Uterus (tissue), 4 donors: ENCODE data around the gene PRR33. TPM values are rescaled to one million over a fixed set of nuclear protein-coding genes. Genes with fewer than 3 reads are reported as not detected.

Source experiments
- DNase-seq, 2 donors: peaks; one replicate each; pipeline ENCODE4 v3.0.0-alpha.2; 2019 to 2020
- H3K27ac ChIP-seq, 2 donors: fragments of 200-600 bp; sonication (generic); 1 replicate in 1 of 2; 2 replicates in 1 of 2; pipeline ENCODE4 v1.5.1; 2016 to 2018
- H3K27me3 ChIP-seq, 2 donors: fragments of 200-600 bp; sonication (generic); one replicate each; pipeline ENCODE4 v1.5.1; 2018 to 2019; ENCODE audit warnings: control low read depth in 1 of 2
- H3K36me3 ChIP-seq, 2 donors: fragments of 200-600 bp; sonication (generic); one replicate each; pipeline ENCODE4 v1.5.1; 2019; ENCODE audit warnings: control low read depth in 1 of 2
- H3K4me1 ChIP-seq, 2 donors: fragments of 200-600 bp; sonication (generic); one replicate each; pipeline ENCODE4 v1.5.1; 2018 to 2019; ENCODE audit warnings: control low read depth in 1 of 2
- H3K4me3 ChIP-seq, 2 donors: fragments of 200-600 bp; sonication (generic); 1 replicate in 1 of 2; 2 replicates in 1 of 2; pipeline ENCODE4 v1.5.1; 2018 to 2019; ENCODE audit warnings: mild to moderate bottlenecking in 1 of 2
- H3K9me3 ChIP-seq, 2 donors: fragments of 200-600 bp; sonication (generic); one replicate each; pipeline ENCODE4 v1.5.1; 2019; ENCODE audit warnings: control low read depth in 1 of 2
- POLR2A ChIP-seq, 2 donors: fragments of 450-650 bp; IDR thresholded peaks; one replicate each; pipeline ENCODE4 v1.6.1; 2016; ENCODE audit warnings: antibody characterized with exemption in 2 of 2, mild to moderate bottlenecking in 1 of 2, moderate library complexity in 1 of 2
- intact Hi-C: fragments of 100-400 bp; cut with DNase I; formaldehyde crosslinking; loops from one replicate; pipeline ENCODE4 v1.15.1; 2023; ENCODE audit warnings: low total_unique reads
- total RNA-seq, 4 donors: library from RNA; depleted of rRNA in 3 of 4; stranded (reverse); fragments of >200 nt in 3 of 4; gene quantifications; one replicate each; pipeline versions ENCODE4 v1.1.0 to v1.2.4, GENCODE V29; 2014 to 2023
- TF ChIP-seq, protein P1 (sequence below), 4 experiments: fragments of 200-600 bp in 2 of 4; fragments of 450-650 bp in 2 of 4; sonication (generic) in 2 of 4; IDR thresholded peaks; one replicate each; pipeline ENCODE4 v1.5.1; 2016 to 2019; ENCODE audit warnings: antibody characterized with exemption in 4 of 4, mild to moderate bottlenecking in 2 of 4, moderate library complexity in 1 of 4
- donor health status: DM: yes; HTN: yes; CAD: no.

PRR33 gene
- total RNA-seq, 4 donors from 2014 or later, result not detected

DNA sequence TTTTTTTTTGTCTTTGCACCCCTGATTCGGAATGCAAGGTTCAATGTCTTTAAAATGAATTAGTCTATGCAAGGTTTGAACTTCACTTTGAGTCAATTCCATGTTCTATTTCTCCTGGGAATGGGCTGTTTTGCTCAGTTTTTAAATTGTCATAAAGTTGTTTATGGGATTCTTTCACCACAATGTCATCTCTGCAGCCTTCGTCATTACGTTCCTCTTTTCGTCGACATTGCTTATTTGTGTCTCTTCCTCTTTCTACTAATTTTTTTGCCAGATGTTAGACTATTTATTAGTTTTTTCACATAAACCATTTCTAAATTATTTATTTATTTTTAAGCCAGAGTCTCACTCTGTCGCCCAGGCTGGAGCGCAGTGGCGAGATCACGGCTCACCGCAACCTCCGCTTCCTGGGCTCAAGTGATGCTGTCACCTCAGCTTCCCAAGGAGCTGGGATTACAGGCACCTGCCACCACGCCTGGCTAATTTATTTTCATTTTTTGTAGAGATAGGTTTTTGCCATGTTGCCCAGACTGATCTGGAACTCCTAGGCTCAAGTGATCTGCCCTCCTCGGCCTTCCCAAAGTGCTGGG is 20.7 kb upstream of the PRR33 start:
- no peak for TF ChIP-seq POLR2A (IDR thresholded peaks at IDR 0.05)
- TF ChIP-seq, protein P1, sequence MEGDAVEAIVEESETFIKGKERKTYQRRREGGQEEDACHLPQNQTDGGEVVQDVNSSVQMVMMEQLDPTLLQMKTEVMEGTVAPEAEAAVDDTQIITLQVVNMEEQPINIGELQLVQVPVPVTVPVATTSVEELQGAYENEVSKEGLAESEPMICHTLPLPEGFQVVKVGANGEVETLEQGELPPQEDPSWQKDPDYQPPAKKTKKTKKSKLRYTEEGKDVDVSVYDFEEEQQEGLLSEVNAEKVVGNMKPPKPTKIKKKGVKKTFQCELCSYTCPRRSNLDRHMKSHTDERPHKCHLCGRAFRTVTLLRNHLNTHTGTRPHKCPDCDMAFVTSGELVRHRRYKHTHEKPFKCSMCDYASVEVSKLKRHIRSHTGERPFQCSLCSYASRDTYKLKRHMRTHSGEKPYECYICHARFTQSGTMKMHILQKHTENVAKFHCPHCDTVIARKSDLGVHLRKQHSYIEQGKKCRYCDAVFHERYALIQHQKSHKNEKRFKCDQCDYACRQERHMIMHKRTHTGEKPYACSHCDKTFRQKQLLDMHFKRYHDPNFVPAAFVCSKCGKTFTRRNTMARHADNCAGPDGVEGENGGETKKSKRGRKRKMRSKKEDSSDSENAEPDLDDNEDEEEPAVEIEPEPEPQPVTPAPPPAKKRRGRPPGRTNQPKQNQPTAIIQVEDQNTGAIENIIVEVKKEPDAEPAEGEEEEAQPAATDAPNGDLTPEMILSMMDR (IDR thresholded peaks at IDR 0.05), result no peak
- intact Hi-C loops, result no loop called here
- H3K4me1 ChIP-seq, result no peaks in the 10 kb centered on the region
- H3K9me3 ChIP-seq, result no peaks in the 10 kb centered on the region
- H3K27ac ChIP-seq, result peak overlapping the region; percentile 46 to 49
- H3K4me3 ChIP-seq, result no peak overlapping the region
- H3K36me3 ChIP-seq, result no peaks in the 10 kb centered on the region
- H3K27me3 ChIP-seq, result no peaks in the 10 kb centered on the region
- DNase-seq, result no peak

DNA sequence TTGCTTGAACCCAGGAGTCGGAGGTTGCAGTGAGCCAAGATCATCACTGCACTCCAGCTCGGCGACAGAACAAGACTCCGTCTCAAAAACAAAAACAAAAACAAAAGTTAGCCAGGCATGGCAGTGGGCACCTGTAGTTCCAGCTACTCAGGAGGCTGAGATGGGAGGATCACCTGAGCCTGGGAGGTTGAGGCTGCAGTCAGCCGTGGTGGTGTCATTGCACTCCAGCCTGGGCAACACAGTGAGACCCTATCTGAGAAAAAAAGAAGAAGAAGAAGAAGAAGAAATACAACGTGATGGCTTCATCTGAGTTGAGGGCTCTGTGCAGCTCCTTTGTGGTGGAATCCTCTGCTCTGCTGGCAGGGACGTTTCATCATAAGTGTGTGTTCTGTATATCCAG is 17.8 kb upstream of the PRR33 start:
- no peaks in the 10 kb centered on the region for H3K36me3 ChIP-seq
- no peak for DNase-seq
- H3K27ac ChIP-seq, result peak overlapping the region; percentile 75 to 76
- intact Hi-C loops, result no loop called here
- TF ChIP-seq, protein P1 (IDR thresholded peaks at IDR 0.05), result no peak
- no peak for TF ChIP-seq POLR2A (IDR thresholded peaks at IDR 0.05)
- H3K9me3 ChIP-seq, result no peaks in the 10 kb centered on the region
- no peaks in the 10 kb centered on the region for H3K27me3 ChIP-seq
- H3K4me3 ChIP-seq, result no peak overlapping the region
- no peaks in the 10 kb centered on the region for H3K4me1 ChIP-seq

DNA sequence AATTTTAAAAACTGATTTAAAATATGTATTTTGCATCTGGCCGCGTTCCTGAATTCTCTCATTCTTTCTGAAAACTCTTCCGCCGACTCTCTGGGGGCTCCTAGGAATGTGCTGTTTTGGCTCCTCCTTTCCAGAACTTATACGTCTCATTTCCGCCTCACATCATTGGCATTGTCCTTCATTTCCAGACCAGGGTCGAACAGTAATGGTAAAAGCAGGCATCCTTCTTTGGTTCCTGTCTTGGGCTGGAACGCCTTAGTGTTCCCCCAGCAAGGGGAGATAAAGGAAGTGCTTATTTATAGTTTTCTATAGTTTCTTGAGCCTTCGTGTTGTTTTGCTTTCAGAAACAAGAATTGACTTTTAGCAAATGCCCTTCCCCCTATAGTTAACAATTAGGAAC is 16.9 kb upstream of the PRR33 start:
- Histone ChIP-seq H3K27ac (peak overlapping the region; percentile 75 to 76), H3K36me3 (no peaks in the 10 kb centered on the region), H3K4me3 (no peak overlapping the region), H3K27me3 (no peaks in the 10 kb centered on the region), H3K9me3 (no peaks in the 10 kb centered on the region), H3K4me1 (no peaks in the 10 kb centered on the region)
- intact Hi-C loops, result no loop called here
- TF ChIP-seq, protein P1 (IDR thresholded peaks at IDR 0.05), result no peak
- TF ChIP-seq POLR2A (IDR thresholded peaks at IDR 0.05), result no peak
- no peak for DNase-seq

DNA sequence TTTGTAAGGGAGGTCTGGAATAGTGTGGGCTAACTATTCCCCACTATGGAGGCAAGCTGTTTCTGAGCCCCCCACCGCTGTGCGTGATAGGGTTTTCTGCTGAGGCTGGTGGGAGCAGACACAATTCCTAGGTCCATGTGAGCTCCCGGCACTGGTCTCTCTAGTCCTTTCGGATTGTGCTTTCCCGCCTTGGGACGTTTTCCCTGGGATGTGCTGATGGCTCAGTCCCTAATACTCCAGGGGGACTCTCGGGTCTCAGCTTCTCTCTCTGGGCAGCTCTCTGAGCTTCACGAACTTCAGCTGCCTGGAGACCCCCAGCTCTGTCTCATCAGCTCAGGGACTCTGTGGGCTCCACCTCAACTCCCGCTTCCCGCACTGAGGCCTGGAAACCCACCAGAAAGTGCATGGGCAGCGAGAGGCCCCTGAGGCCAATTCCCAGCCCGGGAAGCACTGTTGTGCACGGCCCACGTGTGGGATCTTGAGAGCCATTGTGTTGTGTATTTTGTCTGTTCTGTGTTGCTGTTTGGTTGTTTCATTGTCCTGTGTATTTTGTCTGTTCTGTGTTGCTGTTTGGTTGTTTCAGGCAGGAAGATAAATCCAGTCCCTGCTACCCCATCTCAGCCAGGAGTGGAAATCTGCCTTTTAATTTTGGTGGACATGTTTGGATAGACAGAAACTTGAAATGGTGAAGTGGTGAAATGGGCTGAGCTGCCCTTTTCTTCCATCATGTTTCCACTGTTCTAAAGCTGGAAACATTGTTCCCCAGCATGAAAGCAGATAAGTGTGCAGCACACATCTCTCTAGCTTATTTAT is 15.1 kb upstream of the PRR33 start:
- Histone ChIP-seq H3K9me3 (no peaks in the 10 kb centered on the region), H3K36me3 (no peaks in the 10 kb centered on the region), H3K27ac (peak overlapping the region; percentile 75 to 76), H3K4me3 (no peak overlapping the region), H3K27me3 (no peaks in the 10 kb centered on the region), H3K4me1 (no peaks in the 10 kb centered on the region)
- DNase-seq, result peak in 1 of 2 donors; percentile 21
- TF ChIP-seq, protein P1 (IDR thresholded peaks at IDR 0.05), result no peak
- TF ChIP-seq POLR2A (IDR thresholded peaks at IDR 0.05), result no peak
- intact Hi-C loops, result no loop called here

DNA sequence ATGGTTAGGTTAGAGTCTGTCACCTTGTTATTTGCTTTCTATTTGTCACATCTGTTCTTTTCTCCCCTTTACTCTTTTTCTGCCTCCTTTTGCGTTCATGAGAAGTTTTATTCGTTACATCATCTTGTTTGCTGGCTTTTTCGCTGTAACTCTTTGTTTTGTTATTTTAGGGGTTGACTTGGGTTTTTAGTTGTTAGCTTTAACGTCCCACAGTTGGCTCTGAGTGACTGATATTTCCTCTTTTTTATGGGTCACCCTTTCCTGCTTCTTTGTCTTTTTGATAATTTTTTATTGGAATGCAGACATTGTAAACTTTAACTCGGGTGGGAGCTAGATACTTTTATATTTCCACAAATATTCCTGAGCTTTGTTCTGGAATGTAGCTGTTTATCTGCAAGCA is 14.5 kb upstream of the PRR33 start:
- intact Hi-C loops, result no loop called here

More for the DNA sequence above, 14.5 kb upstream of the PRR33 start:
- H3K27me3 ChIP-seq, result no peaks in the 10 kb centered on the region
- peak overlapping the region; percentile 75 to 76 for H3K27ac ChIP-seq
- TF ChIP-seq, protein P1 (IDR thresholded peaks at IDR 0.05), result no peak
- no peak for TF ChIP-seq POLR2A (IDR thresholded peaks at IDR 0.05)
- no peak overlapping the region for H3K4me3 ChIP-seq
- DNase-seq, result no peak
- H3K36me3 ChIP-seq, result no peaks in the 10 kb centered on the region
- H3K9me3 ChIP-seq, result no peaks in the 10 kb centered on the region
- no peaks in the 10 kb centered on the region for H3K4me1 ChIP-seq
